HepG2 (cell line): ENCODE data around the gene SAMD4B. TPM values are rescaled to one million over a fixed set of nuclear protein-coding genes. Genes with fewer than 3 reads are reported as not detected.

Experiments
- ATAC-seq: fragments of 200-7000 bp; cut with Tn5 transposase; 3 replicates; pipeline ENCODE4 v1.9.1; 2020; ENCODE audit warnings: mild to moderate bottlenecking, moderate library complexity
- BruUV-seq: library from RNA; stranded (reverse); fragments of 400-500 nt; replicated peaks from 2 replicates; lab custom pipeline; 2021; lab: Mats Ljungman, UMichigan
- CTCF ChIA-PET: fragments of 300-600 bp; formaldehyde crosslinking; extraction: SDS; loops from one replicate; lab custom pipeline; 2021; ENCODE audit warnings: low total read pairs, inconsistent platforms, low intra/inter-chr PET ratio; lab: Yijun Ruan, JAX
- POLR2A ChIA-PET: fragments of 350-600 bp; sonication (Branson Sonifier 250); formaldehyde crosslinking; loops from one replicate; lab custom pipeline; 2020; ENCODE audit warnings: antibody characterized with exemption, inconsistent platforms; lab: Yijun Ruan, JAX
- DNase-seq: peaks from one replicate; pipeline ENCODE4 v3.0.0-alpha.2; 2015; ENCODE audit warnings: low spot score
- FAIRE-seq: peaks from 3 replicates; lab custom pipeline; 2011; peaks lifted over from hg19 to GRCh38; lab: Jason Lieb, UNC
- H2AFZ ChIP-seq: one replicate; pipeline ENCODE4 v1.6.1; 2011; ENCODE audit warnings: low read length, inconsistent platforms
- H3K27ac ChIP-seq: fragments of 300-600 bp; 3 replicates; pipeline ENCODE4 v1.8.0; 2011; ENCODE audit warnings: mixed run types, mild to moderate bottlenecking, mixed read lengths, low read length, inconsistent platforms; ENCODE audit not compliant: insufficient read depth; ENCODE audit errors: extremely low read length
- H3K27me3 ChIP-seq, 2 experiments: fragments of 200-600 bp in 1 of 2; 2 replicates in 1 of 2; 3 replicates in 1 of 2; pipeline versions ENCODE4 v1.6.0 to v1.8.0; 2011; ENCODE audit warnings: low read length in 2 of 2, mild to moderate bottlenecking in 2 of 2, moderate library complexity in 2 of 2, inconsistent platforms in 1 of 2; ENCODE audit not compliant: insufficient read depth in 2 of 2, control insufficient read depth in 1 of 2
- H3K36me3 ChIP-seq, 2 experiments: fragments of 200-600 bp in 1 of 2; replicated peaks in 1 of 2; 2 replicates in 1 of 2; 3 replicates in 1 of 2; pipeline versions ENCODE4 v1.5.1 to v1.8.0; 2011; ENCODE audit warnings: low read length in 2 of 2, inconsistent platforms in 1 of 2; ENCODE audit not compliant: insufficient read depth in 2 of 2, control insufficient read depth in 1 of 2
- H3K4me1 ChIP-seq: 2 replicates; pipeline ENCODE4 v1.5.1; 2012; ENCODE audit warnings: low read length, inconsistent platforms; ENCODE audit not compliant: insufficient read depth
- H3K4me2 ChIP-seq: 2 replicates; pipeline ENCODE4 v1.6.0; 2011; ENCODE audit warnings: low read depth, low read length, inconsistent platforms
- H3K4me3 ChIP-seq, 3 experiments: fragments of 200-600 bp in 1 of 3; sonication (generic), shearing (Covaris generic) in 1 of 3; replicated peaks in 1 of 3; 2 replicates each; pipeline ENCODE4 v1.5.1; 2011 to 2016; ENCODE audit warnings: low read length in 3 of 3, inconsistent platforms in 2 of 3, low read depth in 2 of 3, mild to moderate bottlenecking in 2 of 3, control low read depth in 1 of 3, mixed read lengths in 1 of 3; ENCODE audit not compliant: insufficient read depth in 1 of 3
- H3K79me2 ChIP-seq: one replicate; pipeline ENCODE4 v1.6.1; 2011; ENCODE audit warnings: low read length, inconsistent platforms; ENCODE audit not compliant: insufficient read depth
- H3K9ac ChIP-seq: 2 replicates; pipeline ENCODE4 v1.6.0; 2011; ENCODE audit warnings: mild to moderate bottlenecking, low read depth, low read length, inconsistent platforms; ENCODE audit not compliant: insufficient read depth
- H3K9me3 ChIP-seq: 2 replicates; pipeline ENCODE4 v1.5.1; 2012; ENCODE audit warnings: mild to moderate bottlenecking, low read length
- H4K20me1 ChIP-seq: 2 replicates; pipeline ENCODE4 v1.6.0; 2011; ENCODE audit warnings: inconsistent platforms, mild to moderate bottlenecking, low read length, moderate library complexity; ENCODE audit not compliant: insufficient read depth
- ETV6 ChIP-seq: sonication (generic); formaldehyde crosslinking; conservative IDR thresholded peaks from 2 replicates; pipeline ENCODE4 v1.4.0; 2020; ENCODE audit warnings: missing genetic modification reagents
- GATAD2A ChIP-seq: IDR thresholded peaks from 2 replicates; pipeline ENCODE4 v1.6.1; 2016
- KDM2A ChIP-seq: sonication (generic); formaldehyde crosslinking; IDR thresholded peaks from 2 replicates; pipeline ENCODE4 v1.4.0; 2020; ENCODE audit warnings: low read depth, missing genetic modification reagents, borderline replicate concordance
- PHF8 ChIP-seq: sonication (generic); formaldehyde crosslinking; IDR thresholded peaks from 2 replicates; pipeline ENCODE4 v1.5.0; 2020; ENCODE audit warnings: missing genetic modification reagents
- RXRA ChIP-seq: sonication (generic); formaldehyde crosslinking; IDR thresholded peaks from 2 replicates; pipeline ENCODE4 v1.5.1; 2020; ENCODE audit warnings: missing genetic modification reagents
- SP4 ChIP-seq: sonication (generic); formaldehyde crosslinking; IDR thresholded peaks from 2 replicates; pipeline ENCODE4 v1.8.1; 2023; ENCODE audit warnings: mild to moderate bottlenecking, missing genetic modification reagents
- ZNF552 ChIP-seq: sonication (generic); formaldehyde crosslinking; IDR thresholded peaks from 2 replicates; pipeline ENCODE4 v1.9.0; 2022; ENCODE audit warnings: missing genetic modification reagents, mild to moderate bottlenecking, borderline replicate concordance
- ZNF660 ChIP-seq: sonication (generic); formaldehyde crosslinking; IDR thresholded peaks from 2 replicates; pipeline ENCODE4 v1.5.1; 2020; ENCODE audit warnings: mild to moderate bottlenecking, low read depth, missing genetic modification reagents, borderline replicate concordance
- WGBS: methylation state at CpG from one replicate; pipeline ENCODE4 v1.1.6; 2017; ENCODE audit warnings: low lambda C conversion rate; 5-methylcytosine and 5-hydroxymethylcytosine counted together
- in situ Hi-C: cut with HindIII; loops from 2 replicates; pipeline ENCODE4 v1.10.0; 2017; ENCODE audit warnings: low pct_unique_long_range_greater_than_20kb; ENCODE audit not compliant: extremely low pct_ligation_motif_present
- intact Hi-C: fragments of 100-400 bp; cut with micrococcal nuclease; formaldehyde crosslinking; loops from one replicate; pipeline ENCODE4 v1.10.0; 2022; ENCODE audit not compliant: unreplicated experiment
- polyA plus RNA-seq, 8 experiments: library from polyadenylated mRNA; depleted of rRNA in 3 of 8; stranded (reverse) in 7 of 8; unstranded in 1 of 8; fragments of >200 nt; fragmentation: Illumina TruSeq in 4 of 8; extraction: Trizol in 4 of 8; gene quantifications; 2 replicates each; pipeline versions ENCODE4 v1.2.1 to v1.2.3, GENCODE V29; 2011 to 2016; ENCODE audit warnings: low read depth in 4 of 8, missing spikeins in 1 of 8, mixed read lengths in 1 of 8; ENCODE audit not compliant: insufficient read depth in 1 of 8
- total RNA-seq, 5 experiments: library from RNA; depleted of rRNA; stranded (reverse); fragments of >200 nt; fragmentation: Illumina TruSeq; extraction: Trizol; gene quantifications; 2 replicates each; pipeline ENCODE4 v1.2.3, GENCODE V29; 2016; ENCODE audit warnings: low read depth in 1 of 5
- TF ChIP-seq, protein P1 (sequence below): sonication (generic); formaldehyde crosslinking; IDR thresholded peaks from 2 replicates; pipeline ENCODE4 v1.5.0; 2020; ENCODE audit warnings: missing genetic modification reagents, mild to moderate bottlenecking, borderline replicate concordance
- TF ChIP-seq, protein P2 (sequence below): sonication (generic); formaldehyde crosslinking; conservative IDR thresholded peaks from 2 replicates; pipeline ENCODE4 v1.8.0; 2022; ENCODE audit warnings: low read depth, missing genetic modification reagents
- TF ChIP-seq, protein P3 (sequence below): sonication (generic); formaldehyde crosslinking; IDR thresholded peaks from 2 replicates; pipeline ENCODE4 v1.4.0; 2020; ENCODE audit warnings: missing genetic modification reagents
- TF ChIP-seq, protein P4 (sequence below): sonication (generic); formaldehyde crosslinking; IDR thresholded peaks from 2 replicates; pipeline ENCODE4 v1.5.0; 2020; ENCODE audit warnings: mild to moderate bottlenecking, missing genetic modification reagents
- TF ChIP-seq, protein P5 (sequence below): sonication (generic); formaldehyde crosslinking; IDR thresholded peaks from 2 replicates; pipeline ENCODE4 v1.5.1; 2020; ENCODE audit warnings: missing genetic modification reagents, mild to moderate bottlenecking, borderline replicate concordance

Gene SAMD4B
- total and polyA plus RNA-seq, 2 of the 13 experiments (the other 11 are each of a cell fraction or from before 2014, with no cell fraction given) = 26.0 to 31.8 TPM

DNA sequence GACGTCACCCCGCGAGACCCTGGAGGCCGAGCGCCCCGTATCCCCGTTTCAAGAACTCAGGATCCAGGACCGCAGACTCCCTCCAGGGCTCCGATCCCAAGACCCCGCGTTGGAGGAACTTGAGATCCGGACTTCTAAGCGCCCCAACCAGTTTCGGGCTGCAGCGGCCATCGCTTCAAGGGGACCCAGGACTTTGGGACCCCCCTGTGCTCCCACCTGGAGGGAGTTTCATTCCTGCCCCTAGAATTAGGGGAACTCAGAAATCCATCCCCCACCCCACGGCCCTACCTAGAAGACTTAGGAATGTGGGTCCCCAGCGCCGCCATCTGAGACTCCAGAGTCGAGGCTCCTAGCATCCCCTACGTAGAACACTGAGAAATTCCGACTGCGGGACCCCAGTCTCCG lies 70.6 kb downstream of the SAMD4B start (continued):
- TF ChIP-seq, protein P1, sequence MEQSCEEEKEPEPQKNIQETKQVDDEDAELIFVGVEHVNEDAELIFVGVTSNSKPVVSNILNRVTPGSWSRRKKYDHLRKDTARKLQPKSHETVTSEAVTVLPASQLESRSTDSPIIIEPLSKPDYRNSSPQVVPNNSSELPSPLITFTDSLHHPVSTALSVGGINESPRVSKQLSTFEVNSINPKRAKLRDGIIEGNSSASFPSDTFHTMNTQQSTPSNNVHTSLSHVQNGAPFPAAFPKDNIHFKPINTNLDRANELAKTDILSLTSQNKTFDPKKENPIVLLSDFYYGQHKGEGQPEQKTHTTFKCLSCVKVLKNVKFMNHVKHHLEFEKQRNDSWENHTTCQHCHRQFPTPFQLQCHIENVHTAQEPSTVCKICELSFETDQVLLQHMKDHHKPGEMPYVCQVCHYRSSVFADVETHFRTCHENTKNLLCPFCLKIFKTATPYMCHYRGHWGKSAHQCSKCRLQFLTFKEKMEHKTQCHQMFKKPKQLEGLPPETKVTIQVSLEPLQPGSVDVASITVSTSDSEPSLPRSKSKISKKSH (CRISPR knock-in tag) = no peak
- TF ChIP-seq, protein P2, sequence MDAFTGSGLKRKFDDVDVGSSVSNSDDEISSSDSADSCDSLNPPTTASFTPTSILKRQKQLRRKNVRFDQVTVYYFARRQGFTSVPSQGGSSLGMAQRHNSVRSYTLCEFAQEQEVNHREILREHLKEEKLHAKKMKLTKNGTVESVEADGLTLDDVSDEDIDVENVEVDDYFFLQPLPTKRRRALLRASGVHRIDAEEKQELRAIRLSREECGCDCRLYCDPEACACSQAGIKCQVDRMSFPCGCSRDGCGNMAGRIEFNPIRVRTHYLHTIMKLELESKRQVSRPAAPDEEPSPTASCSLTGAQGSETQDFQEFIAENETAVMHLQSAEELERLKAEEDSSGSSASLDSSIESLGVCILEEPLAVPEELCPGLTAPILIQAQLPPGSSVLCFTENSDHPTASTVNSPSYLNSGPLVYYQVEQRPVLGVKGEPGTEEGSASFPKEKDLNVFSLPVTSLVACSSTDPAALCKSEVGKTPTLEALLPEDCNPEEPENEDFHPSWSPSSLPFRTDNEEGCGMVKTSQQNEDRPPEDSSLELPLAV (CRISPR knock-in tag) = no peak
- TF ChIP-seq PHF8 (CRISPR knock-in tag) (no peak; the same call in 1 of the 2 replicates), ZNF660 (no peak)

DNA sequence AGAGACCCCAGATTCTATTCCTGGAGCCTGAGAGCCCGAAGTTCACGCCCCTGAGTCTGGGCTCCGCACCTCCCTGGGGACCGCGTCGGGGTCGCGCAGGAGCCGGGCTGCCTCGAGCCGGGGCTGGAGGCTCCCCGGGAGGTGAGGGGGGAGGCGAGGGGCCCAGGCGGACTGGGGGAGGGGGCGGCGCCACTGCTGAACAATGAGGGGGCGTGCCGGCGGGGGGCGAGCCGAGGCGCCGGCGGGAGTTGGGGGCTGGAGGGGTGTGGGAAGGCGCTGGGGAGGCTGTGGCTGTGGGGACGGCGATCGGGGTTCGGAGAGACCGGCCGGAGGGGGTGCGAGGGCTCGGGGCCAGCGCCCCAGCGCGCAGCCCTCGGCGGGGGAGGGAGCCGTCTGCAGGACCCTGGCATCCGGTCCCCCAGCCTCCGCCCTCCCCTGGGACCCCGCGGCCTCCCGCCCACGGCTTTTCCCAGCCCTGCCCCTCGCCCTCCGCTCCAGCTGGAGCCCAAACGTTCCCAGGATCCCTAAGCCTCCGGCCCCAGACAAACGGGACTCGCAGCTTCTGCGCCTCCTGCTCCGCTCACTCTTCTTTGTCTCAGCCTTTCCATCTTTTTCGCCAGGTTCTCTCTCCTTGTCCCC lies 71.2 kb downstream of the SAMD4B start:
- intact Hi-C loops (loop anchor here (5.0 to 10.0 kb wide), 3 partner anchors 71 to 291 kb away; partner anchors contain the start of genes EID2B and SAMD4B), in situ Hi-C loops (no loop called here)
- Histone ChIP-seq H3K36me3 (peaks cover 0 to 3% of the 10 kb centered on the region in 2 experiments; a peak in 1 of 5 replicates), H3K27me3 (no peaks in the 10 kb centered on the region), H3K79me2 (peaks cover 22% of the 10 kb centered on the region), H3K9me3 (no peaks in the 10 kb centered on the region), H3K9ac (peak overlapping the region; percentile 76), H4K20me1 (peaks cover 5% of the 10 kb centered on the region; the same call in 1 of the 2 replicates), H3K4me1 (peaks cover 54% of the 10 kb centered on the region), H3K27ac (peak overlapping the region; percentile 62), H3K4me3 (peak overlapping the region; percentile 65 to 97 (median 95)), H3K4me2 (peak overlapping the region; percentile 88), H2AFZ (no peak overlapping the region)
- 7% methylated on average over 17 of the region's 54 CpGs for WGBS
- no peak for DNase-seq
- ATAC-seq = no peak
- CTCF ChIA-PET = interaction anchor here (1.1 to 5.1 kb wide), 3 partner anchors 16 to 71 kb away, joined by 3 to 127 read pairs (median 4); partner anchors contain the start of gene SAMD4B
- POLR2A ChIA-PET = interaction anchor here (1.3 to 4.2 kb wide), 7 partner anchors 12 to 27 kb away, joined by 4 to 47 read pairs (median 14); partner anchors contain the start of genes MED29, PAF1 and RPS16
- FAIRE-seq = no peak
- BruUV-seq = no TSS peak
- TF ChIP-seq, protein P3, sequence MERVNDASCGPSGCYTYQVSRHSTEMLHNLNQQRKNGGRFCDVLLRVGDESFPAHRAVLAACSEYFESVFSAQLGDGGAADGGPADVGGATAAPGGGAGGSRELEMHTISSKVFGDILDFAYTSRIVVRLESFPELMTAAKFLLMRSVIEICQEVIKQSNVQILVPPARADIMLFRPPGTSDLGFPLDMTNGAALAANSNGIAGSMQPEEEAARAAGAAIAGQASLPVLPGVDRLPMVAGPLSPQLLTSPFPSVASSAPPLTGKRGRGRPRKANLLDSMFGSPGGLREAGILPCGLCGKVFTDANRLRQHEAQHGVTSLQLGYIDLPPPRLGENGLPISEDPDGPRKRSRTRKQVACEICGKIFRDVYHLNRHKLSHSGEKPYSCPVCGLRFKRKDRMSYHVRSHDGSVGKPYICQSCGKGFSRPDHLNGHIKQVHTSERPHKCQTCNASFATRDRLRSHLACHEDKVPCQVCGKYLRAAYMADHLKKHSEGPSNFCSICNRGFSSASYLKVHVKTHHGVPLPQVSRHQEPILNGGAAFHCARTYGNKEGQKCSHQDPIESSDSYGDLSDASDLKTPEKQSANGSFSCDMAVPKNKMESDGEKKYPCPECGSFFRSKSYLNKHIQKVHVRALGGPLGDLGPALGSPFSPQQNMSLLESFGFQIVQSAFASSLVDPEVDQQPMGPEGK (CRISPR knock-in tag) = peak; percentile 86
- TF ChIP-seq ZNF552 (CRISPR knock-in tag) (no peak), ETV6 (peak; percentile 60; the same call in 1 of the 2 replicates), SP4 (CRISPR knock-in tag) (0 out of 2 replicates have a peak, but pooled peaks have one; percentile 29), GATAD2A (CRISPR knock-in tag) (0 out of 2 replicates have a peak, but pooled peaks have one; percentile 4), KDM2A (peak; percentile 39; the same call in 1 of the 2 replicates), RXRA (CRISPR knock-in tag) (0 out of 2 replicates have a peak, but pooled peaks have one; percentile 8)
- TF ChIP-seq, protein P4, sequence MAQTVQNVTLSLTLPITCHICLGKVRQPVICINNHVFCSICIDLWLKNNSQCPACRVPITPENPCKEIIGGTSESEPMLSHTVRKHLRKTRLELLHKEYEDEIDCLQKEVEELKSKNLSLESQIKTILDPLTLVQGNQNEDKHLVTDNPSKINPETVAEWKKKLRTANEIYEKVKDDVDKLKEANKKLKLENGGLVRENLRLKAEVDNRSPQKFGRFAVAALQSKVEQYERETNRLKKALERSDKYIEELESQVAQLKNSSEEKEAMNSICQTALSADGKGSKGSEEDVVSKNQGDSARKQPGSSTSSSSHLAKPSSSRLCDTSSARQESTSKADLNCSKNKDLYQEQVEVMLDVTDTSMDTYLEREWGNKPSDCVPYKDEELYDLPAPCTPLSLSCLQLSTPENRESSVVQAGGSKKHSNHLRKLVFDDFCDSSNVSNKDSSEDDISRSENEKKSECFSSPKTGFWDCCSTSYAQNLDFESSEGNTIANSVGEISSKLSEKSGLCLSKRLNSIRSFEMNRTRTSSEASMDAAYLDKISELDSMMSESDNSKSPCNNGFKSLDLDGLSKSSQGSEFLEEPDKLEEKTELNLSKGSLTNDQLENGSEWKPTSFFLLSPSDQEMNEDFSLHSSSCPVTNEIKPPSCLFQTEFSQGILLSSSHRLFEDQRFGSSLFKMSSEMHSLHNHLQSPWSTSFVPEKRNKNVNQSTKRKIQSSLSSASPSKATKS (CRISPR knock-in tag) = no peak
- TF ChIP-seq, protein P5, sequence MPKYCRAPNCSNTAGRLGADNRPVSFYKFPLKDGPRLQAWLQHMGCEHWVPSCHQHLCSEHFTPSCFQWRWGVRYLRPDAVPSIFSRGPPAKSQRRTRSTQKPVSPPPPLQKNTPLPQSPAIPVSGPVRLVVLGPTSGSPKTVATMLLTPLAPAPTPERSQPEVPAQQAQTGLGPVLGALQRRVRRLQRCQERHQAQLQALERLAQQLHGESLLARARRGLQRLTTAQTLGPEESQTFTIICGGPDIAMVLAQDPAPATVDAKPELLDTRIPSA = no peak
